Lower leg skin (tissue), 3 donors: Measurements from ENCODE around the gene NEU3.

Experiments
- POLR2A ChIP-seq, 2 donors: fragments of 450-650 bp; IDR thresholded peaks; one replicate each; pipeline ENCODE4 v1.6.1; 2016 to 2017; ENCODE audit warnings: antibody characterized with exemption in 2 of 2, mild to moderate bottlenecking in 1 of 2, moderate library complexity in 1 of 2
- TF ChIP-seq, protein P1 (sequence below), 3 donors: fragments of 450-650 bp; IDR thresholded peaks; one replicate each; pipeline ENCODE4 v1.5.1; 2016; ENCODE audit warnings: antibody characterized with exemption in 3 of 3, mild to moderate bottlenecking in 3 of 3, moderate library complexity in 2 of 3

DNA sequence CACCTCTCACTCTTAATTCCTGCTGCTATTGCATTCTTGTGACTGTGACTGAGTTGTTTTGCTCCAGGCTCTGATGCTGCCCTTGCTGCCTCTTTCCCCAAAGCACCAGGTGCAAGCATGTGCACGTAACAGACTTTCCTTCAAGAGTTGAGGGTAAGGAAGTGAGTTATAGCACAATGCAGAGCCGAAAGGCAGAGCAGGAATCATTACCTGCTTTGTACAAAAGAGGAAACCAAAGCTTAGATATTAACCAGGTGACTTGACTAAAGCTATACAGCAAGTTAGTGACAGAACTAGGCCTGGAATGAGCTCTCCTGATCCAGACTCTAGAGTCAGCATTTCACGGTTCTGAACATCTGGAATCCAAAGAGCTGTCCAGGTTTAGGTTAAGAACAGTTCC is 33.6 kb downstream of the NEU3 start:
- TF ChIP-seq, protein P1, sequence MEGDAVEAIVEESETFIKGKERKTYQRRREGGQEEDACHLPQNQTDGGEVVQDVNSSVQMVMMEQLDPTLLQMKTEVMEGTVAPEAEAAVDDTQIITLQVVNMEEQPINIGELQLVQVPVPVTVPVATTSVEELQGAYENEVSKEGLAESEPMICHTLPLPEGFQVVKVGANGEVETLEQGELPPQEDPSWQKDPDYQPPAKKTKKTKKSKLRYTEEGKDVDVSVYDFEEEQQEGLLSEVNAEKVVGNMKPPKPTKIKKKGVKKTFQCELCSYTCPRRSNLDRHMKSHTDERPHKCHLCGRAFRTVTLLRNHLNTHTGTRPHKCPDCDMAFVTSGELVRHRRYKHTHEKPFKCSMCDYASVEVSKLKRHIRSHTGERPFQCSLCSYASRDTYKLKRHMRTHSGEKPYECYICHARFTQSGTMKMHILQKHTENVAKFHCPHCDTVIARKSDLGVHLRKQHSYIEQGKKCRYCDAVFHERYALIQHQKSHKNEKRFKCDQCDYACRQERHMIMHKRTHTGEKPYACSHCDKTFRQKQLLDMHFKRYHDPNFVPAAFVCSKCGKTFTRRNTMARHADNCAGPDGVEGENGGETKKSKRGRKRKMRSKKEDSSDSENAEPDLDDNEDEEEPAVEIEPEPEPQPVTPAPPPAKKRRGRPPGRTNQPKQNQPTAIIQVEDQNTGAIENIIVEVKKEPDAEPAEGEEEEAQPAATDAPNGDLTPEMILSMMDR (IDR thresholded peaks at IDR 0.05), result no peak
- no peak for TF ChIP-seq POLR2A (IDR thresholded peaks at IDR 0.05)
